Measurements from ENCODE around the gene TDRD9.
"Not testable (repeated sequence)": the region's sequence is repeated elsewhere in the genome, so short reads cannot be mapped to it uniquely, and the experiment has no call there.

TDRD9 gene

GRCh38 chr14:103886304-103887169, 41.7 kb upstream of the TDRD9 start:
- peaks cover 26% of the 10 kb centered on the region for H3K27me3 ChIP-seq
- no peak for TF ChIP-seq CTCF (IDR thresholded peaks at IDR 0.05)
- H3K4me1 ChIP-seq (ENCODE audit: control insufficient read depth in 1 of 2, insufficient read depth in 1 of 2, low read depth in 1 of 2, low read length in 1 of 2), result no peaks in the 10 kb centered on the region
- H3K36me3 ChIP-seq, result no peaks in the 10 kb centered on the region
- H3K9me3 ChIP-seq, result no peaks in the 10 kb centered on the region
- no peak overlapping the region for H3K27ac ChIP-seq
- no peak overlapping the region for H3K4me3 ChIP-seq (ENCODE audit: low read depth in 1 of 2, low read length in 1 of 2)

GRCh38 chr14:103887170-103887501, 41.1 kb upstream of the TDRD9 start:
- H3K27me3 ChIP-seq, result peaks cover 20% of the 10 kb centered on the region
- no peaks in the 10 kb centered on the region for H3K9me3 ChIP-seq
- no peak for TF ChIP-seq CTCF (IDR thresholded peaks at IDR 0.05)
- no peak overlapping the region for H3K27ac ChIP-seq
- H3K4me3 ChIP-seq (ENCODE audit: low read depth in 1 of 2, low read length in 1 of 2), result no peak overlapping the region
- no peaks in the 10 kb centered on the region for H3K4me1 ChIP-seq (ENCODE audit: control insufficient read depth in 1 of 2, insufficient read depth in 1 of 2, low read depth in 1 of 2, low read length in 1 of 2)
- H3K36me3 ChIP-seq, result no peaks in the 10 kb centered on the region

GRCh38 chr14:103887557-103888115, 40.6 kb upstream of the TDRD9 start:
- no peaks in the 10 kb centered on the region for H3K36me3 ChIP-seq
- no peaks in the 10 kb centered on the region for H3K9me3 ChIP-seq
- no peak for TF ChIP-seq CTCF (IDR thresholded peaks at IDR 0.05)
- peaks cover 15% of the 10 kb centered on the region for H3K27me3 ChIP-seq
- no peak overlapping the region for H3K4me3 ChIP-seq (ENCODE audit: low read depth in 1 of 2, low read length in 1 of 2)
- no peaks in the 10 kb centered on the region for H3K4me1 ChIP-seq (ENCODE audit: control insufficient read depth in 1 of 2, insufficient read depth in 1 of 2, low read depth in 1 of 2, low read length in 1 of 2)
- no peak overlapping the region for H3K27ac ChIP-seq

- not testable (repeated sequence) for H3K36me3 ChIP-seq; H3K9me3 ChIP-seq; H3K4me1 ChIP-seq (ENCODE audit: control insufficient read depth in 1 of 2, insufficient read depth in 1 of 2, low read depth in 1 of 2, low read length in 1 of 2); H3K27me3 ChIP-seq; H3K4me3 ChIP-seq (ENCODE audit: low read depth in 1 of 2, low read length in 1 of 2); H3K27ac ChIP-seq
Measured at GRCh38 chr14:103889002-103889312, 39.3 kb upstream of the TDRD9 start.

GRCh38 chr14:103889313-103890051, 38.8 kb upstream of the TDRD9 start:
- Histone ChIP-seq H3K9me3 (no peaks in the 10 kb centered on the region), H3K4me3 (ENCODE audit: low read depth in 1 of 2, low read length in 1 of 2) (no peak overlapping the region), H3K27ac (no peak overlapping the region), H3K36me3 (no peaks in the 10 kb centered on the region), H3K4me1 (ENCODE audit: control insufficient read depth in 1 of 2, insufficient read depth in 1 of 2, low read depth in 1 of 2, low read length in 1 of 2) (no peaks in the 10 kb centered on the region), H3K27me3 (peaks cover 10% of the 10 kb centered on the region)
- TF ChIP-seq CTCF (IDR thresholded peaks at IDR 0.05), result no peak

GRCh38 chr14:103890052-103890371, 38.2 kb upstream of the TDRD9 start:
- Histone ChIP-seq H3K27ac (no peak overlapping the region), H3K4me1 (ENCODE audit: control insufficient read depth in 1 of 2, insufficient read depth in 1 of 2, low read depth in 1 of 2, low read length in 1 of 2) (no peaks in the 10 kb centered on the region), H3K4me3 (ENCODE audit: low read depth in 1 of 2, low read length in 1 of 2) (no peak overlapping the region), H3K36me3 (no peaks in the 10 kb centered on the region), H3K27me3 (peaks cover 10% of the 10 kb centered on the region), H3K9me3 (no peaks in the 10 kb centered on the region)
- no peak for TF ChIP-seq CTCF (IDR thresholded peaks at IDR 0.05)

All from neutrophil (primary cell).